DMS114 treated with DMSO at 0.1 percent for 48 hours (cell line): ENCODE measurements around the gene MRPS31.
"Not testable (repeated sequence)": the region's sequence is repeated elsewhere in the genome, so short reads cannot be mapped to it uniquely, and the experiment has no call there.

Experiments
- DNase-seq: peaks from one replicate; lab custom pipeline; 2025; ENCODE audit not compliant: unreplicated experiment; lab: John Stamatoyannopoulos, UW

Gene MRPS31

GRCh38 chr13:40764587-40765403 lies 6.2 kb downstream of the MRPS31 start:
- no peak for DNase-seq

- DNase-seq, result no peak
These were observed 8.1 kb downstream of the MRPS31 start for GRCh38 chr13:40762849-40763248.

- no peak for DNase-seq
These were observed 12.2 kb downstream of the MRPS31 start for GRCh38 chr13:40758811-40759210.

GRCh38 chr13:40756042-40756441 lies 14.9 kb downstream of the MRPS31 start:
- no peak for DNase-seq

GRCh38 chr13:40755082-40755700 lies 15.8 kb downstream of the MRPS31 start:
- no peak for DNase-seq

GRCh38 chr13:40749327-40749726 lies 21.7 kb downstream of the MRPS31 start:
- no peak for DNase-seq

GRCh38 chr13:40735232-40735548 lies 35.8 kb downstream of the MRPS31 start:
- DNase-seq, result not testable (repeated sequence)

- DNase-seq, result not testable (repeated sequence)
These were observed 36.3 kb downstream of the MRPS31 start for GRCh38 chr13:40734536-40735231.

- DNase-seq, result no peak
These were observed 38.3 kb downstream of the MRPS31 start for GRCh38 chr13:40732658-40733057.

GRCh38 chr13:40728595-40728994 lies 42.4 kb downstream of the MRPS31 start:
- DNase-seq, result no peak

GRCh38 chr13:40714433-40714832 lies 56.6 kb downstream of the MRPS31 start:
- not testable (repeated sequence) for DNase-seq

GRCh38 chr13:40706439-40706838 lies 64.6 kb downstream of the MRPS31 start:
- DNase-seq, result no peak

- DNase-seq, result no peak
These were observed 73.3 kb downstream of the MRPS31 start for GRCh38 chr13:40697711-40698110.

GRCh38 chr13:40694426-40694825 lies 76.6 kb downstream of the MRPS31 start:
- DNase-seq, result no peak

- no peak for DNase-seq
These were observed 78.0 kb downstream of the MRPS31 start for GRCh38 chr13:40692946-40693345.

GRCh38 chr13:40688781-40689180 lies 82.2 kb downstream of the MRPS31 start:
- DNase-seq, result no peak

GRCh38 chr13:40682449-40683240 lies 88.3 kb downstream of the MRPS31 start:
- peak; percentile 8 for DNase-seq

- no peak for DNase-seq
These were observed 89.4 kb downstream of the MRPS31 start for GRCh38 chr13:40681341-40682146.

GRCh38 chr13:40680659-40681323 lies 90.2 kb downstream of the MRPS31 start:
- no peak for DNase-seq

GRCh38 chr13:40679480-40679985 lies 91.5 kb downstream of the MRPS31 start:
- DNase-seq, result no peak
